Embryonic facial prominence (tissue), 1 donor: ENCODE measurements around the gene EEFSEC.

Experiments used
- DNase-seq: peaks from one replicate; pipeline ENCODE4 v3.0.0-alpha.2; 2016; ENCODE audit errors: extremely low spot score

Gene EEFSEC

DNA sequence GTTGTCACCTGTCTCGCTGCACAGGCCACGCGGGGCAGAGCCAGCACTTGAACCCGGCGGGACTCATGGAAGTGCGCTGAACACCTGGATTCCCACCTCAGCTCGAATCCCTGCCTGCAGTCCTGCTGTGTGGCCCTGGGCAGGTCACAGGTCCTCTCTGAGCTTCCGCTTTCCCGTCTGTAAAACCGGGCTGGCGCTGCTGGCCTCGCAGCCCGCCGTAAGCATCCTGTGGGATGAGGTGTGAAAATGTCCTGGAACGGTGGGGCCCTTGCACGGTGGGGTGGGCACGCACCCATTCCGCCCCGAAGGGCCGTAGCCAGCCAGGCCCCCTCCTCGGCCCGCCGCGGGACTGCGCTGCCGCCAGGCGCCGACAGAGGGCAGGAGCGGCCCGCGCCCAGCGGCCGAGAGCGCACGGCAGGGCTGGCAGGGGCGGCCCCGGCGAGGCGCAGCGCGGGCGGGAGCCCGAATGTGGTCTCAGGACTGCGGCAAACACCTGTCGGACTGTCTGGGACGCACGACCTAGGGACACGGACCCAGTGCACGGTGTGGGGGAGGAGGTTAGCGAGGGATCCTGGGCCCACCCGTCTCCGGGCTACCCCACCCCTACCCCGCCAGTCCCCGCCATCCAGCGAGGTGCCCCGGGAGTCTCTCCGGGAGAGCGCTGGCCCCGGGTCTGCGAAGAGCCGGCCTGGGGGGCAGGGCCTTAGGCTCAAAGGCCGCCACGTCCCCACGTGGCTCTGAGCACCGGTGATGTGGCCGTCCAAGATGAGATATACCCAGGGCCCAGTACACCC is 273.0 kb downstream of the EEFSEC start:
- DNase-seq, result no peak

GRCh38 chr3:128427175-128427857 is 274.0 kb downstream of the EEFSEC start:
- no peak for DNase-seq

DNA sequence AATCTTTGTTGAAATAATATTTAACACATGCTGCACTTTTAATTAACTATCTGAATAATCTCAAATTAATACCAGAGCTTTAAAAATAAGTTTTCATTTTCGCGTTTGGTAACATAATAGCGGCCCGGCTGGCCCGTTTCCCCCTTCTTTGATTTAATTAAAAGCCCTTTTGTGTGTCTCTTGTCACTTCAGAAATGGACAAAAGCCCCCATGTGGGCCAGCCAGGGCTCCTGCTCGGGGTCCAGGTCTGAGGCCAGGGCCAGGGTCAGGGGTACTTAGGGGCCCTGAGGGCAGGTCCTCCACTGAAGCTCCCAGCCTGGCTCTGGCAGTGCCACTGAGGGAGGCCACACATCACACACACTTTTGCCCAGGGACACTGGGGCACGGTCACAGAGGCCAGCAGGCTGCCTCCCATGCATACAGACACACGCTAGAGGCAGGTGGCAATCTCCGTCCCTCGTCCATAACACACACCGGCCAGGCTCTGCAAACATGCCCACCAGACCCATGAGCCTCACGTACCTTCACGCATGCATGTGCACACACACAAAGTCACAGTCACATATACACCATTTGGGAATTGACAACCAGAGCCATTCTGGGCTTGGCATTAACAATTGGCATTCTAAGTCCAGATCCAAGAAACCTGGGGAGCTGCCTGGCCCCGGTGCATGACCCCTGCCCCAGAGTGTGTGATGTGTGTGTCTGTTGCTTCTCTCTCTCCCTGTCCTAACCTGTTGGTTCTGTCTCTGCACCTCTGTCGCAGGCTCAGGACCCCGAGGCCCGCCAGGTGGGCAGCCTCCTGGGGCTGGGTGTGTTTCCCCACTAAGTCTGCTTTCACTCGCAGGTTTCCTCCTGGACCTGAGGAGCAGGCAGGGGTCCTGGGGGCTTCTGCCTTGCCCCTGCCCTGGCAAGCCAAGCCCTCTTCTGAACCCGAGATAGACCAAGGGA is 274.9 kb downstream of the EEFSEC start:
- no peak for DNase-seq

- DNase-seq, result no peak
Measured at GRCh38 chr3:128429275-128429674, 276.0 kb downstream of the EEFSEC start.

- no peak for DNase-seq
Measured at GRCh38 chr3:128429751-128430150, 276.5 kb downstream of the EEFSEC start.

DNA sequence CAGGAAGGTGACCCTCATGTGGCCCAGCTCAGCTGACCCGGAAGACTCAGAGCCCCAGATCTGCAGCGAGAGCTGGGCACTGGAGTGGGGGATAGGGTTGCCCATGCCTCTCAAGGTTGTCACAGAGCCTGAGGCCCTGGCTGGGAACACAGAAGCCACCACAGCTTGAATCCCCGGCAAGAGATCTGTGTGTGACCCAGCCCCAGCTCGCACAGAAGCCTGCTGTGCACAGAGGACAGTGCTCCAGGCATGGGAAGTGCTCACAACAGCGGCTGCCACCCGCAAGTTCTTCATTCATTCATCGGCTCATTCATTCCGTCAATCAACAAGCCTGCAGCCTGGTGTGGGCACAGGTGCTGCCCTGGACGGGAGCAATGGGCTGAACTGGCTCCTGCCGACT is 277.0 kb downstream of the EEFSEC start:
- DNase-seq, result no peak

DNA sequence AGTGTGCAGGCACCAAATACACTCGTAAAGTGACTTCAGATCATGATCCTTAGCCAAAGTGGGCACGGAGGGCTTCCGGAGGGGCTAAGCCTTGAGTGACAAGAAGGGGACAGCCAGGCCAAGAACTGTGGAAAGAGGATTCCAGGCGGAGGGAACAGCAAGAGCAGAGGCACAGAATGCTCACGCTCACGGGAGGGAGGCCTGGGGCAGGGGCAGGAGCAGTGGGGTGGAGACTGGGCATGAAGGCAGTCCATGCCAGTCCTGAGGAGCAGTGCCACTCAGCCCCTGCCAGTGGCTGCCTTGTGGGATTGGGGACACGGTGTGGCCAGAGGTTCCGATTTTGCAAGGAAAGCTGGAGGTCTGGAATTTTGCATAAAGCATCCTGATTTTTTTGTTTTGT is 277.4 kb downstream of the EEFSEC start:
- DNase-seq, result no peak

- no peak for DNase-seq
Measured at GRCh38 chr3:128431803-128432300, 278.6 kb downstream of the EEFSEC start.

DNA sequence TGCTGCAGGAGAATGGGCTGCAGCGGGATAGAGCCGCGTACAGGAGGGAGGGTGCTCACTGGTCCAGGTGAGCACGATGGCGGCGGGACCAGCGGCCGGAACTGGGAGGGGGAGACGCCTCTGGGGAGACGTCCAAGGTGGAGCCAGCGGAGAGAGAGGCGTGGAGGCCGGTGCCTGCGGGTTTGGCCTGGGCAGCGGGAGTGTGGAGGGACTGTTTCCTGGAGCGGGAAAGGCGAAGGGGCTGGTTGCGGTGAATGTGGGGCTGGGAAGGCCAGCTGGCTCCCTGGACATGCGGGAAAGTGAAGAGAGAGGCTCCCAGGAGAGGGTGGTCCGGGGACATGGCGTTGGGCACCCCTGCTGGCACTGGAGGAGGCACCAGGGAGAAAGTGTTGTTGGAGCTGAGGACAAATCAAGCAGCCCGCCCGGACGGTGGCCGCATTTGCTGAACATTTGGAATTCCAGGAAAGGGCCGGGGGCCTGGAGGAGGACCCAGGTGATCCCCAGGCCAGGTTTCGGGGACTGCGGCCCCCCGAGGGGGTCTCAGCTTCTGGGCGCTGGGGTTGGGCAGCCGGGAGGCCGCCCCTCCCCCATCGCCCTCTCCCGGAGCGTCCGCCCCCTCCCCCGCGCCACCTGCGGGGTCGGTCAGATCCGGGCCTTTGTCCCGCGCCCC is 279.2 kb downstream of the EEFSEC start:
- no peak for DNase-seq

DNA sequence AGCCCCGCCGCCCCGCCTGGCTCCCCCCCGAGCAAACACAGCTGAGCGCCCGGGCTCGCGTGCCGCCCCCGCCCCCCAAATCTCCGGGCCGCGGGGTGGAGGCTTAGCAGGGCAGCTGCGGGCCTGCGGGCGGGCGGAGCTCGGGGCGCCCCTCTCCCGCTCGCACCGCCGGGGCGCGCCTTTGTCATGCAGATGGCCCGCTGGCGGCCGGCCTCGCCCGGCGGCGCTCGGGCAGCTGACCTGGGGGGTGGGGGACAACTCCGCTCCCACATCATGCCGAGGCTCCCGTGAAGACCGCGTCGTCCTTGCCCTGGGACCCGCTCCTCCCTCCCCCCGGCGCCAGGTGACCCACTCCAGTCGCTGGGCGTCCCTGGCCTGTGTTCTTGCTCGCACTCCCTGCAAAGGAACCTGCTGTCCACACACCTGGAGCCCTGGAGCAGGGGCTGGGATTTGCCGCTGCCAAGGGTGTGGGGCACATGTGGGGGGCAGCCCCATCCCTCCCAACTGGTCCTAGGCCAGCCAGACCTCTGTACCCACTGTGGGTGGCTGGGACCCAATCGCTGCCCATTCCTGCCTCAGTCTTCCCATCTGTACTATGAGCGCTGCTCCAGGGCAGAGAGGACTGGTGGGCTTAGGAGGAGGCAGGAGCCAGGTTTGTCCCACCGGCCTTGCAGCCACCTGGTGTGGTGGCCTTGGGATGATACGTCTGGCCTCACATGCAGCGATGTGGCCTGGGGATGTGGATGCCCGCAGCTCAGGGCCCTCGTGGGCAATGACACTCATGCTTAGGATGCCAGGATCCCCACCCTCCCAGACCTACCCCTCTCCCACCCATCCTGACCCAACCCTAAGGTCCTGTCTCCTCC is 279.9 kb downstream of the EEFSEC start:
- no peak for DNase-seq

- no peak for DNase-seq
Measured at GRCh38 chr3:128433837-128434165, 280.5 kb downstream of the EEFSEC start.

DNA sequence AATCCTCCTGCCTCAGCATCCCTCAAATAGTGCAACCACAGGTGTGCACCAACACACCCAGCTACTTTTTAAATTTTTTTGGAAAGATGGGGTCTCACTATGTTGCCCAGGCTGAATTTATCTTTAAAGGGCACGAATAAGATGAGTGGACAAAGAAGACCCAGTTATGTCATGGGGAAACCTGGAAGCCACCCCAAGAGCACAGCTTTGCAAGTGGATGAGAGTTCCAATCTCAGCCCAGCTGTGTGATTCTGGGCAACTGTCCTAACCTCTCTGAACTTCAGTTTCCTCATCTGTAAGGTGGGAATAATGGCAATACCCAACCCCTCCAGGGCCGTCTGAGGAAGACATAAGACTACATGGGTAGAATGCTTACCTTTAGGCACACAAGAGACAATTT is 281.2 kb downstream of the EEFSEC start:
- no peak for DNase-seq

DNA sequence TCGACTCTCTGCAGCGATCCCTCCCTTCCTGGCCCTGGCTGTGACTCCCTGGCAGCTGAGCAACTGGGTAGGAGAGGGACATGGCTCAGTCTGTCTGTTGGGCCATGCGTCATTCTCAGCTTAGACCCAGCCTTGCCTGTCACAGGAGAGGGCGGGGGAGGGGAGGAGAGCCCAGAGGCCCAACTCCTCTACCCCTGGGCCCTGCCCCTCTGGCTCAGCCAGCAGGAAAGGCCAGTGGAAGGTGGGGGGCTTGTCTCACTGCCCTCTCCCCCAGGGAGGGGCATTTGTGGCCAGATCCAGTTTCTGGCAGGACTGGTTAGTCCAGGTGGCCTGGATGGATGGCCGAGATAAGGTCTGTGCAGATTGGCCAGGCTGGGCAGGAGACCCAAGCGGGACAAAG is 281.8 kb downstream of the EEFSEC start:
- no peak for DNase-seq

DNA sequence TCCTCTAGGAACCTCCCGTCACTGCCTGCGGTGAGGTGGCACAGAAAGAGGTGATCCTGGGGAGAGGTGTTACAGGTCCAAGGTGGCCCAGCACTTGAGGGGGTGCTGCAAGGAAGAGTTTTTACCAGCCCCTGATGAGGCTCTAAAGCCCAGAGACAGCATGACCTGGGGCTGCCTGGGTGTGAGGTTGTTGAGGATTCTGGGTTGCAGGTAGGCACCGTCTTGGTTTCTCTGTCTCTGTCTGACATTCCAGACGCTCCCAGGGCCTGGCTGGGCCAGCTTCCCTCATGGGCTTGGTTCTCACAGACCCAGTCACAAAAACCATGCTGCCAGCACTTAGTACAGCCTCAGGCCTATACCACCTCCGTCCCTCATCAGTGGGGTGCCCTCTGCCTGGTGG is 282.3 kb downstream of the EEFSEC start:
- no peak for DNase-seq

DNA sequence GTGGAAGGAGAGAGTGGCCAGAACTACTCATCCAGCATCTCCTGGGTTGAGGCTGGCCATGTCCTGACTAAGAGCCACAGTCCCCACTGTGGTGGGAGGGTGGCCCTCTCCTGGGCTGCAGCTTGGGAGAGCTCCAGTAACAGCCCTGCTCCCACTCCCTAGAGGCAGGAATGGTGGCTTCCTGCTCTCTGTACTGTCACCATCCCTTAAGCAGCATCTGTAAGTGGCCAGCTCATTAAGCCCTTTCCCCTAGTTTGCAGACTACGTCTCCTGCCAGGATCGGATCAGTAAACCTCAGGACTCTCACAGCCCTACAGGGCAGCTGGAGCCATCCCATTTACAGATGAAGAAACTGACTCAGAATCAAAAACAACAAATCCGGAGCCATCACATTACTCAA is 282.9 kb downstream of the EEFSEC start:
- DNase-seq, result no peak

DNA sequence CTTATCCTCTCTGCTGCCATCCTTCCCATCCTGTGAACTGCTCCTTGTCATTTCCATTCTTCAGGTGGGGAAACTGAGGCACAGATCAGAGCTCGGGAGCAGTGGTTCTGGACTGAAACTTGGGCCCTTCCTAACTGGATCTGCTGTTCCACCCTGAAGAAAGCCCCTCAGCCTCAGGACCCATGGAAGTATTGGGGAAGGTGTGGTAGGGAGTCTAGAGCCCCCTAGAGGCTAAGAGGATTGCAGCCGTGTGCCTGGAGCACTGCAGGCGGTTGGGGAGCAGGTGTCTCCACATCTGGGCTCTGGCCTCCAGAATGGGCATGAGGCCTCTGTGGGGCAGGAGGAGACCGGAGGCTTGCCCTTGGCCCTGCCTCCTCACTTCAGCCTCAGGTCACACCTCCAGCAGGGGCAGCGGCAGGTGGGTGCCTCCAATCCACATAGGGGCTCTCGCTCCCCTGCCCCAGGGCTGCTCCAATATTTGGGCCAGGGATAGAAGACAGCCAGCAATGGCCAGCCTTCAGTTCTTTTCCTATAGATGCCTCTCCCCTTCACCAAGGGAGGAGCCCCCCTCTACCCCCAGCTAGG is 285.3 kb downstream of the EEFSEC start:
- DNase-seq, result no peak

- DNase-seq, result no peak
Measured at GRCh38 chr3:128439226-128439625, 285.9 kb downstream of the EEFSEC start.

DNA sequence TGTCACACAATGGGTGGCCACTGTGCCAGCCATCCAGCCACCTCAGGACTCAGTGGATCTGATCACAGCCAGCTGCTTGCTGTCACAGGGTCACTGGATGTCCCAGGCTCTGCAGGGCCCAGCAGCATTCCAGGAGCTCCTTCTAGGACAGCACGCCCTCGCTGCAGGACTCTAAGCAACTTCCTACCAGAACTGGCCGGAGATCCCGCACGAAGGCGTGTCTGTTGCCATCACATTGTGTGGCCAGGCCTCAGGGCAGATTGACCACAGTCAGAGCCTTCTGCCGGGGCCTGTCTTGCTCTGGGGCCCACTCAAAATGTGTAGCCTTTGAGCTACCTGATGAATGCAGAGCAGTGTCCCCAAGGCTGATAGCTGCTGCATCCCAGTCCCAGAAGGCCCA is 288.8 kb downstream of the EEFSEC start:
- no peak for DNase-seq

DNA sequence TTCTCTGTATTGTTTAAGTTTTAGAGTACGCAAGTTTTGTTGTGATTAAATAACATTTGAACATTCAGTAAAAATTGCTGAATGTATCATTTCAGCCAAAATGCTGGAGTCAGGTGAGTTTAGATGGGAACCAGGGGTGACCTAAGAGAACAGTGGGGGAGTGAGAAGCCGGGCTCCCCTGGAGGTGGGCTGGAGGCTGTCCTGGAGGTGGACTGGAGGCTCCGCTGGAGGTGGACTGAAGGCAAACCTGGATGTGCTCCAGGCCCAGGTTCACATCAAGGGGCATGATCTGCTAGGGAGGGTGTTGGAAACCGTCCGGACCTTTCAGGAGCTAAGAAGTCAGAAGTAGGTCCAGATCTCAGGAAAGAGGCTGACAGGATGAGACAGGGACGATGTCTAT is 289.7 kb downstream of the EEFSEC start:
- no peak for DNase-seq

DNA sequence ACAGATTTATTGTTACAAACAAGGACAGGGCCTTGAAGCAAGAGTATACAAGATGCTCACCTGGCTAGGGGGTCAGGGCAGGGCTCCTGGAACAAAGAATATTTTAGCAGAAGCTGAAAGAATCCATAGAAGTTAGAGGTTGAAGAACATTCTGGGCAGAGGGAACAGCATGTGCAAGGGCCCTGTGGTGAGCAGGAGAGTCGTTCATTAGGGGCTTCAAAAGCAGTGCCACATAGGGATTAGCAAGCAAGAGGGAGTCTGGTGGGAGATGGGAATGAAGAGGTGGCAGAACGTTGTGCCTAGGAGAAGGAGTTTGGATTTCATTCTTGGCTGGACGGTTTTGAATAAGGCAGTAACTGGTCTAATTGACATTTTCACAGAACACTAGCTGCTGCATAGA is 290.5 kb downstream of the EEFSEC start:
- no peak for DNase-seq
